GM12874 (cell line): ENCODE results near the gene SLC39A11.

Source experiments
- TF ChIP-seq, protein P1 (sequence below): IDR thresholded peaks from 2 replicates; pipeline ENCODE4 v1.5.1; 2011; ENCODE audit warnings: low read depth, mild to moderate bottlenecking, control low read depth, low read length, moderate library complexity; ENCODE audit not compliant: insufficient read depth

SLC39A11 gene

DNA sequence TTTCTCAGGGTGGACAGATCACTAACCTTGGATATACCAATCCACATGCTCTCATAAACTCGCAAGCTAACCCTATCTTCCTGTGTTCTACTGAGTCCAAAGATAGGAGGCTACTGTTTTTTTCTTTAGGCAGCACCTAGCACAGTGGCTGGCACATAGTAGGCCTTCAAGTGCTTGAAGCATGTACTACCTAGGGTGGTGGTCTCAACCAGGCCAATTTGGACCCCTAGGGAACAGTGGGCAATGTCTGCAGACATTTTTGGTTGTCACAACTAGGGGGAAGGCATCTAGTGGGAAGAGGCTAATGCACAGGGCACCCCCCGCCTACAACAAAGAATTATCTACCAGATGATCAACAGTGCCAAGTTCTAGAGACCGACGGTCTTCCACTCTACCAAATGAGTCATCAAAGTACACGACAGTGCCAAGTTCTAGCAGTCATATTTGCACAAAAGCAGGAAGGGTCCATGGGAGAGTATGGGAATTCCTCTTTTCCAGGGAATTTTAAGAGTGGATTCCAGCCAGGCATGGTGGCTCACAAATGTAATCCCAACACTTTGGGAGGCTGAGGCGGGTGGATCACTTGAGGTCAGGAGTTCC is 390.3 kb downstream of the SLC39A11 start:
- TF ChIP-seq, protein P1, sequence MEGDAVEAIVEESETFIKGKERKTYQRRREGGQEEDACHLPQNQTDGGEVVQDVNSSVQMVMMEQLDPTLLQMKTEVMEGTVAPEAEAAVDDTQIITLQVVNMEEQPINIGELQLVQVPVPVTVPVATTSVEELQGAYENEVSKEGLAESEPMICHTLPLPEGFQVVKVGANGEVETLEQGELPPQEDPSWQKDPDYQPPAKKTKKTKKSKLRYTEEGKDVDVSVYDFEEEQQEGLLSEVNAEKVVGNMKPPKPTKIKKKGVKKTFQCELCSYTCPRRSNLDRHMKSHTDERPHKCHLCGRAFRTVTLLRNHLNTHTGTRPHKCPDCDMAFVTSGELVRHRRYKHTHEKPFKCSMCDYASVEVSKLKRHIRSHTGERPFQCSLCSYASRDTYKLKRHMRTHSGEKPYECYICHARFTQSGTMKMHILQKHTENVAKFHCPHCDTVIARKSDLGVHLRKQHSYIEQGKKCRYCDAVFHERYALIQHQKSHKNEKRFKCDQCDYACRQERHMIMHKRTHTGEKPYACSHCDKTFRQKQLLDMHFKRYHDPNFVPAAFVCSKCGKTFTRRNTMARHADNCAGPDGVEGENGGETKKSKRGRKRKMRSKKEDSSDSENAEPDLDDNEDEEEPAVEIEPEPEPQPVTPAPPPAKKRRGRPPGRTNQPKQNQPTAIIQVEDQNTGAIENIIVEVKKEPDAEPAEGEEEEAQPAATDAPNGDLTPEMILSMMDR = no peak

DNA sequence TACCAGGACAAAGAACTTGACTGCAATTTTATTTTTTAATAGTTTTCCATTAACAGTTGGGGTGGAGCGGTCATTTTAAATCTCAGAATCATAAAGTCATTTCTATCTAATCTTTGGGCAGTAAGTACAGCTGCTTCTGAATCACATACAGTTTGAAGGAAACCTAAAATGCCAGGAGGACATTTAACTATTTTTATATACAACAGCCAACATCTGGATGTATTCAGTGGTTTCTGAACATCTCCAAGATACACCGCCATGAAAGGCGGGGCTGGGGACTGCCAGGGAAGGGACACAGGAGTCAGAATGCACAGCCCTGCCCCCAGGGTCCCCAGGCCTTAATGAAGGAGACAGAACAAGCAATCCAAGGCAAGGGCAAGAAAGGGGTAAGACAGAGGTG is 392.3 kb downstream of the SLC39A11 start:
- TF ChIP-seq, protein P1 = no peak

DNA sequence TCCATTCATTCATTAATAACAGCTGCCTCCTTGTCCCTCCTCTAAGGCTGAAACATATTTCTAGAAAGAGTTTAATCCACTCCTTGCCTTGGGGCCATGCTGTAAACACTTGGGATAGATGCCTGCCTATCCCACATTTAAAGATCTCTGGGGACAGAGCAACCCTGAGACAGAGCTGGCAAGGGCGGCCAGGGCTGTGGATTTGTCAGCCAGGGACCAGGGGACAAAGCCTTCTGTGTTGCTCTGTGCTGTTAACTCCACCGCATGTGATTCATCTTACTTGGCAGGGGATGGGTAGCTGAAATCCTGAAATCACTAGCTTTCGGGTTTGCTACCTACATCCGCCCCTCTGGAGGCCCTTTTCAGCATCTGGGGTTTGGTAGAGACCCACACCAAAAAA is 392.9 kb downstream of the SLC39A11 start:
- TF ChIP-seq, protein P1 = no peak

DNA sequence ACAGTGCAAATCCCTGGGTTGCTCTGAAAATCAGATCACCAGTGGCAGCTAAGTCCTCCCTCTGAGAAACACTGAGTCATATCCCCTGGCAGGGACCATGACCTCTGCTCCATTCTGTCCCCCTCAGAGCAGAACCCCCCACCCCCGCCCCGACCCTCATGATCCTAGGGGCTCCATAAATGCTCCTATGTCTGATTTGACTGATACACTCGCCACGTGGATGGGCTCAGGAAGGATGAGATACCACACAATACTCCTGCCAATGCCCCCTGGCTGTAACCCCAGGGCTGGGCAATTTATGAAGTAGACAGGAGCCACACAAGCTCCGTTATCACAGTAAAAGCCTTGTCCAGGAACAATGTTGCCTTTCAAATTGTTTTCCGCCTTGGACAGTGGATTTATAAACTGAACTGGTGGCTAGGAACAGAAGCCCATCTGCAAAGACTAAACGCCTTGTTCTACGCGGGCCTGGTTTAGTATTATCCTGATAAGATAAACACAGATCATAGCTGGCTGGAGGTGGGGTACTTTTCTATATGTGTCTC is 394.8 kb downstream of the SLC39A11 start:
- TF ChIP-seq, protein P1 = no peak

DNA sequence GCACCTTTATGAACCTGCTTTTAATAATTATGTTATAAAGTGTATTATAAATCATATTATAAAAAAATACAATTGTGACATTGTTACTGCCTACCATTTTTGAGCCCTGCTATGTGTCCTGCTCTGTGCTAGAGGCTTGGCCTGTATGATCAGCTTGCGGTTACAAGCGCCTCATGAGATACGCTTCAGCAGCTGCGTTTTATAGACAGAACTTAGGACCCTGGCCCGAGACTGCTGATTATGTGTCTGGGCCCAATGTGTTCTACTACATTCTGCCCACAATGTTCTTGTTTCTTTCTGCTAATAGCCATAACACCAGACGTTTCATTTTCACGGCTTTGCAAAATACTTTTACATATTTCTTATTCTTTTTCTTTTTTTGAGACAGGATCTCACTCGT is 395.8 kb downstream of the SLC39A11 start:
- TF ChIP-seq, protein P1 = no peak

DNA sequence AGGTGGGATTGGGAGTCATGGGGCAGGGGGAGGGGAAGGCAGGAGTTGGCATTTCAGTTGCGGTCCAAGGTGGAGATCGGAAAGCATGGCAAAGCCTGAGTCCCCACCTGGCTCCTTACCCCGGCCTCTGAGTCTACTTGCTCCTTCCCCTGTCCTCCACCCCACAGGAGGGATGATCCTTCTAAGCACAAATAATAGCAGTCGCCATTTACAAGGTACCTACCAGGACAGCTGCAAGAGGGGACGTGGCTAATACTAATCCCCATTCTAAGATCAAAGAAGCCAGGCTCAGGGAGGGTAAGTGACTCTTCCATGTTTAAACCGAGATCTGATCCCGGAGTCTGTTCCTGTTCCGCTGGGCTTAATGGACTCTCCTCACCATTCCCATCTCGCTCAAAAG is 396.3 kb downstream of the SLC39A11 start:
- TF ChIP-seq, protein P1 = no peak

DNA sequence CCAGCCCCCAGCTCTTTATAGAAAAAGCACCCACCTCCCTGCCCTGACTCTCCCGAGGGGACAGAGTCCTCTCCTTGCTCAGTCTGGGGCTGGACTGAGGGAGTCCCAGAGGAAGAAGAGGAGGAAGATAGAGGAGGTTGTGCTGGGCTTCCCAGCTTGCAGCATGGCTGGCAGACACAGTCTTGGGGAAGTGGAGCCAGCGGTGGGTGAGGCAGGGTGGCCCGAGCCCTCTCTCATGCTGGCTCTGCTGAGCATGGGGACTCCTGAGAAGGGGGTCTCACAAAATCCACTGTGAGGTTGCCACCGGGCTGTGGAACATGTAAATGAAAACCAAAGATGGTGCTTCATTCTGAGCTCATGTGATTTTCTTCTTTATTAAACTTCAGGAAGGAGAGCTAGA is 398.5 kb downstream of the SLC39A11 start:
- TF ChIP-seq, protein P1 = no peak
